Karpas-422 (cell line): ENCODE measurements around the gene NTN3. TPM values are rescaled to one million over a fixed set of nuclear protein-coding genes. Genes with fewer than 3 reads are reported as not detected.

Source experiments
- DNase-seq: peaks from one replicate; pipeline ENCODE4 v3.0.0-alpha.2; 2015
- H2AFZ ChIP-seq: fragments of 200-600 bp; sonication (generic); 2 replicates; pipeline ENCODE4 v1.6.1; 2014; ENCODE audit warnings: antibody characterized with exemption, low read length, mixed read lengths
- H3K27ac ChIP-seq: fragments of 200-600 bp; sonication (generic); 2 replicates; pipeline ENCODE4 v1.5.1; 2014; ENCODE audit warnings: mild to moderate bottlenecking, low read length, moderate library complexity
- H3K27me3 ChIP-seq: fragments of 200-600 bp; sonication (generic); 2 replicates; pipeline ENCODE4 v1.6.1; 2014; ENCODE audit warnings: low read length, mixed read lengths
- H3K36me3 ChIP-seq: fragments of 200-600 bp; sonication (generic); 2 replicates; pipeline ENCODE4 v1.6.1; 2014; ENCODE audit warnings: low read length, mixed read lengths; ENCODE audit not compliant: insufficient read depth
- H3K4me1 ChIP-seq: fragments of 200-600 bp; sonication (generic); 2 replicates; pipeline ENCODE4 v1.6.1; 2014; ENCODE audit warnings: mild to moderate bottlenecking, low read length, mixed read lengths
- H3K4me2 ChIP-seq: fragments of 200-600 bp; sonication (generic); 2 replicates; pipeline ENCODE4 v1.6.1; 2014; ENCODE audit warnings: low read length, low read depth, mild to moderate bottlenecking; ENCODE audit not compliant: poor library complexity, severe bottlenecking
- H3K4me3 ChIP-seq: fragments of 200-600 bp; sonication (generic); 2 replicates; pipeline ENCODE4 v1.5.1; 2014; ENCODE audit warnings: mild to moderate bottlenecking, antibody characterized with exemption, low read length, mixed read lengths
- H3K79me2 ChIP-seq: fragments of 200-600 bp; sonication (generic); 2 replicates; pipeline ENCODE4 v1.6.1; 2014; ENCODE audit warnings: mild to moderate bottlenecking, low read length, mixed read lengths
- H3K9ac ChIP-seq: fragments of 200-600 bp; sonication (generic); 2 replicates; pipeline ENCODE4 v1.6.0; 2014; ENCODE audit warnings: low read length
- H3K9me2 ChIP-seq: fragments of 200-600 bp; sonication (generic), shearing (Covaris generic); replicated peaks from 2 replicates; pipeline ENCODE4 v1.6.0; 2014; ENCODE audit warnings: mild to moderate bottlenecking, low read length, moderate library complexity; ENCODE audit not compliant: insufficient read depth
- H3K9me3 ChIP-seq: fragments of 300-700, 200-600 bp; sonication (generic); 2 replicates; pipeline ENCODE4 v1.6.1; 2014; ENCODE audit warnings: low read length, mixed read lengths
- H4K20me1 ChIP-seq: fragments of 200-600 bp; sonication (generic); 2 replicates; pipeline ENCODE4 v1.6.1; 2014; ENCODE audit warnings: mild to moderate bottlenecking, antibody characterized with exemption, low read length, low read depth; ENCODE audit not compliant: insufficient read depth
- total RNA-seq: library from RNA; depleted of rRNA; stranded (reverse); fragments of >200 nt; shearing (Covaris generic); gene quantifications from 2 replicates; pipeline ENCODE4 v1.2.3, GENCODE V29; 2014; ENCODE audit warnings: low replicate concordance

Gene NTN3
- total RNA-seq, 1 experiment from 2014 or later, result 0.45 TPM

GRCh38 chr16:2489581-2489980, 18.5 kb downstream of the NTN3 start:
- DNase-seq, result no peak

GRCh38 chr16:2490190-2491105, 19.4 kb downstream of the NTN3 start:
- no peak overlapping the region for H2AFZ ChIP-seq
- no peaks in the 10 kb centered on the region for H3K27me3 ChIP-seq
- H3K79me2 ChIP-seq, result peaks cover 32% of the 10 kb centered on the region
- no peak overlapping the region for H3K4me2 ChIP-seq
- no peaks in the 10 kb centered on the region for H3K9me3 ChIP-seq
- no peaks in the 10 kb centered on the region; the same call in 1 of the 2 replicates for H4K20me1 ChIP-seq
- H3K9ac ChIP-seq, result no peak overlapping the region
- H3K36me3 ChIP-seq, result no peaks in the 10 kb centered on the region
- H3K27ac ChIP-seq, result no peak overlapping the region
- no peak overlapping the region for H3K4me3 ChIP-seq
- no peak for DNase-seq
- peaks cover 8% of the 10 kb centered on the region for H3K4me1 ChIP-seq
- no peaks in the 10 kb centered on the region for H3K9me2 ChIP-seq

More at GRCh38 chr16:2489581-2489980, 18.5 kb downstream of the NTN3 start:
- H3K4me2 ChIP-seq, result no peak overlapping the region
- H3K9me2 ChIP-seq, result no peaks in the 10 kb centered on the region
- H3K27ac ChIP-seq, result no peak overlapping the region
- H3K27me3 ChIP-seq, result no peaks in the 10 kb centered on the region
- H3K4me3 ChIP-seq, result no peak overlapping the region
- H3K4me1 ChIP-seq, result peaks cover 8% of the 10 kb centered on the region
- peaks cover 34% of the 10 kb centered on the region for H3K79me2 ChIP-seq
- no peaks in the 10 kb centered on the region; the same call in 1 of the 2 replicates for H4K20me1 ChIP-seq
- H3K9ac ChIP-seq, result no peak overlapping the region
- H3K36me3 ChIP-seq, result no peaks in the 10 kb centered on the region
- no peak overlapping the region for H2AFZ ChIP-seq
- H3K9me3 ChIP-seq, result no peaks in the 10 kb centered on the region

DNA sequence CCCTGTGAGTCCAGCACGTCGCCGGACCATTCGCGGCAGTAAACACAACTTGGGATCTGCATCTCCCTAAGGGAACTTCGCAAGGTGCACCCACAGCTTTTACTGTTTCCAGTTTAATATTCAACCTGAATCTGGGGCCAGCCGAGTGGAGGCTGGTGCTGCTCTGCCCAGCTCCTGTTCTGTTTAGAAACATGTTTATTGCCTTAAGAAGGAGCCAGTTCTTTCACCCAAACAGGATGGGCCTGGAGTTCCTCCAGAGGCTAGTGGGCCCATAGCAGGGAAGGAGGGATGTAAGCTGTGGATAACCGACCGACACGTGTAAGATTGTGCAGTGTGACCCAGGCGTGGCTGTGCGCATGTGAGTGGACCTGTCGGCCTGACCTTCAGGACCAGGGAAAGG, 21.2 kb downstream of the NTN3 start:
- no peak for DNase-seq
- Histone ChIP-seq H3K9ac (no peak overlapping the region), H3K4me2 (no peak overlapping the region), H2AFZ (no peak overlapping the region), H3K4me1 (no peaks in the 10 kb centered on the region), H3K27ac (no peak overlapping the region), H3K9me3 (no peaks in the 10 kb centered on the region), H3K27me3 (no peaks in the 10 kb centered on the region), H3K79me2 (peaks cover 21% of the 10 kb centered on the region), H3K36me3 (no peaks in the 10 kb centered on the region), H4K20me1 (no peaks in the 10 kb centered on the region; the same call in 1 of the 2 replicates), H3K4me3 (no peak overlapping the region), H3K9me2 (no peaks in the 10 kb centered on the region)

DNA sequence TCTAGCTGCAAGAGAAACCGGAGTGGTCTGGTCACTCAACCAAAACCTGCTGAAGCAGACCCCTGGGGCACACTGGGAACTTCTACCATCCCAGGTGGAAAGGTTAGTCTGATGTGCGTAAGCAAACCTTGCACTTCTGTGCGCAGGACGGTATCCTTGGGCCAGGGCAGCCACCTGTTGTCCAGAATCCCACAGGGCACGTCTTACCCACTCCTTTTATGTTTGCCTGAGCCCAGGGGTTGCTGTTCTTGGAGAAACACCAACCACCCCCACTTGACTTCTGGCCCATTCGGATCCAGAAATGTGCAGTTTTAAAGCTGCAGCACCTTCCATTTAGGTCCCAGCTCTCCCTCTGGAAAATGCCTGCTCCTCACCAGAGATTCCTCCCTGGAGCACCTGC, 22.5 kb downstream of the NTN3 start:
- no peak overlapping the region for H3K27ac ChIP-seq
- peaks cover 10% of the 10 kb centered on the region; the same call in 1 of the 2 replicates for H3K79me2 ChIP-seq
- DNase-seq, result no peak
- no peaks in the 10 kb centered on the region for H3K9me3 ChIP-seq
- no peaks in the 10 kb centered on the region for H3K9me2 ChIP-seq
- H4K20me1 ChIP-seq, result no peaks in the 10 kb centered on the region
- no peak overlapping the region for H2AFZ ChIP-seq
- no peak overlapping the region for H3K4me2 ChIP-seq
- H3K27me3 ChIP-seq, result no peaks in the 10 kb centered on the region
- H3K4me3 ChIP-seq, result no peak overlapping the region
- no peaks in the 10 kb centered on the region for H3K36me3 ChIP-seq
- H3K9ac ChIP-seq, result no peak overlapping the region
- H3K4me1 ChIP-seq, result no peaks in the 10 kb centered on the region

GRCh38 chr16:2494616-2495015, 23.5 kb downstream of the NTN3 start:
- H3K4me1 ChIP-seq, result no peaks in the 10 kb centered on the region
- H3K79me2 ChIP-seq, result peaks cover 10% of the 10 kb centered on the region; the same call in 1 of the 2 replicates
- no peaks in the 10 kb centered on the region for H4K20me1 ChIP-seq
- no peak overlapping the region for H2AFZ ChIP-seq
- H3K27me3 ChIP-seq, result no peaks in the 10 kb centered on the region
- no peaks in the 10 kb centered on the region for H3K9me2 ChIP-seq
- H3K9ac ChIP-seq, result no peak overlapping the region
- no peak for DNase-seq
- H3K4me3 ChIP-seq, result no peak overlapping the region
- H3K4me2 ChIP-seq, result no peak overlapping the region
- no peaks in the 10 kb centered on the region for H3K36me3 ChIP-seq
- no peaks in the 10 kb centered on the region for H3K9me3 ChIP-seq
- no peak overlapping the region for H3K27ac ChIP-seq

DNA sequence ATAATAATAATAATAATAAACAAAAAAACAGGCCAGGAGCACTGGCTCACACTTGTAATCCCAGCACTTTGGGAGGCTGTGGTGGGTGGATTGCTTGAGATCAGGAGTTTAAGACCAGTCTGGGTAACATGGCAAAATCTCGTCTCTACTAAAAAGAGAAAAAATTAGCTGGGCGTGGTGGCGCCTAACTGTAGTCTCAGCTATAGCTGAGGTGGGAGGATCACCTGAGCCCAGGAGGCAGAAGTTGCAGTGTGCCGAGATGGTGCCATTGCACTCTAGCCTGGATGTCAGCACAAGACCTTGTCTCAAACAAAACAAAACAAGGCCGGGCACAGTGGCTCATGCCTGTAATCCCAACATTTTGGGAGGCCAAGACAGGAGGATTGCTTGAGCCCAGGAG, 23.9 kb downstream of the NTN3 start:
- Histone ChIP-seq H3K27me3 (no peaks in the 10 kb centered on the region), H3K4me1 (no peaks in the 10 kb centered on the region), H3K9me3 (no peaks in the 10 kb centered on the region), H3K27ac (no peak overlapping the region), H3K4me2 (no peak overlapping the region), H4K20me1 (no peaks in the 10 kb centered on the region), H3K4me3 (no peak overlapping the region), H3K79me2 (peaks cover 8% of the 10 kb centered on the region; the same call in 1 of the 2 replicates), H3K9me2 (no peaks in the 10 kb centered on the region), H3K9ac (no peak overlapping the region), H3K36me3 (no peaks in the 10 kb centered on the region), H2AFZ (no peak overlapping the region)
- DNase-seq, result no peak

DNA sequence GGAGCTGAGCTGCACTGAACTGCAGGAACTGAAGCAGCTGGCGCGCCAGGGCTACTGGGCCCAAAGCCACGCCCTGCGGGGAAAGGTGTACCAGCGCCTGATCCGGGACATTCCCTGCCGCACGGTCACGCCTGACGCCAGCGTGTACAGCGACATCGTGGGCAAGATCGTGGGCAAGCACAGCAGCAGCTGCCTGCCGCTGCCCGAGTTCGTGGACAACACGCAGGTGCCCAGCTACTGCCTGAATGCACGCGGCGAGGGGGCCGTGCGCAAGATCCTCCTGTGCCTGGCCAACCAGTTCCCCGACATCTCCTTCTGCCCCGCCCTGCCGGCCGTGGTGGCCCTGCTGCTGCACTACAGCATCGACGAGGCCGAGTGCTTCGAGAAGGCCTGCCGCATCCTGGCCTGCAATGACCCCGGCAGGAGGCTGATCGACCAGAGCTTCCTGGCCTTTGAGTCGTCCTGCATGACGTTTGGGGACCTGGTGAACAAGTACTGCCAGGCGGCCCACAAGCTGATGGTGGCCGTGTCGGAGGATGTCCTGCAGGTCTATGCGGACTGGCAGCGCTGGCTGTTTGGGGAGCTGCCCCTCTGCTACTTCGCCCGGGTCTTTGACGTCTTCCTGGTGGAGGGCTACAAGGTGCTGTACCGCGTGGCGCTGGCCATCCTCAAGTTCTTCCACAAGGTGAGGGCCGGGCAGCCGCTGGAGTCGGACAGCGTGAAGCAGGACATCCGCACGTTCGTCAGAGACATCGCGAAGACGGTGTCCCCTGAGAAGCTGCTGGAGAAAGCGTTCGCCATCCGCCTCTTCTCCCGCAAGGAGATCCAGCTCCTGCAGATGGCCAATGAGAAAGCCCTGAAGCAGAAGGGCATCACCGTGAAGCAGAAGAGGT, 25.4 kb downstream of the NTN3 start:
- H3K9me2 ChIP-seq, result no peaks in the 10 kb centered on the region
- no peak overlapping the region for H3K4me2 ChIP-seq
- peaks cover 6% of the 10 kb centered on the region for H3K4me1 ChIP-seq
- H3K36me3 ChIP-seq, result no peaks in the 10 kb centered on the region
- no peak for DNase-seq
- H3K9ac ChIP-seq, result no peak overlapping the region
- no peak overlapping the region for H3K27ac ChIP-seq
- 0 out of 2 replicates have a peak, but pooled peaks cover 2% of the 10 kb centered on the region for H4K20me1 ChIP-seq
- H3K27me3 ChIP-seq, result no peaks in the 10 kb centered on the region
- no peaks in the 10 kb centered on the region; the same call in 1 of the 2 replicates for H3K79me2 ChIP-seq
- no peaks in the 10 kb centered on the region for H3K9me3 ChIP-seq
- no peak overlapping the region for H2AFZ ChIP-seq
- H3K4me3 ChIP-seq, result no peak overlapping the region
